Naive B cell (primary cell): ENCODE data around the gene AHR. TPM values are rescaled to one million over a fixed set of nuclear protein-coding genes. Genes with fewer than 3 reads are reported as not detected.

Experiments used
- ATAC-seq, 2 donors: fragments of 150-1000 bp; cut with Tn5 transposase; 2 replicates each; pipeline ENCODE4 v1.10.0; 2021; ENCODE audit warnings: low read depth in 2 of 2, mild to moderate bottlenecking in 2 of 2, moderate library complexity in 2 of 2
- DNase-seq: peaks from one replicate; pipeline ENCODE4 v3.0.0; 2022
- H3K27ac Mint-ChIP-seq, 6 donors: one replicate each; pipeline ENCODE4 v1.8.0; 2020 to 2022; ENCODE audit warnings: mild to moderate bottlenecking in 6 of 6, mixed read lengths in 6 of 6, moderate library complexity in 5 of 6, inconsistent platforms in 2 of 6
- H3K27me3 Mint-ChIP-seq, 3 donors: one replicate each; pipeline ENCODE4 v1.8.0; 2021 to 2022; ENCODE audit warnings: mixed read lengths in 3 of 3, mild to moderate bottlenecking in 1 of 3
- H3K36me3 Mint-ChIP-seq, 2 donors: one replicate each; pipeline ENCODE4 v1.8.0; 2020 to 2022; ENCODE audit warnings: mixed read lengths in 2 of 2, inconsistent platforms in 1 of 2, mild to moderate bottlenecking in 1 of 2
- H3K4me1 Mint-ChIP-seq, 3 donors: one replicate each; pipeline ENCODE4 v1.8.0; 2020 to 2022; ENCODE audit warnings: mixed read lengths in 3 of 3, inconsistent platforms in 1 of 3, mild to moderate bottlenecking in 1 of 3, moderate library complexity in 1 of 3
- H3K4me3 Mint-ChIP-seq, 8 donors: one replicate each; pipeline ENCODE4 v1.8.0; 2020 to 2022; ENCODE audit warnings: mild to moderate bottlenecking in 8 of 8, mixed read lengths in 8 of 8, moderate library complexity in 8 of 8, inconsistent platforms in 2 of 8
- H3K9me3 Mint-ChIP-seq, 7 donors: one replicate each; pipeline ENCODE4 v1.8.0; 2020 to 2022; ENCODE audit warnings: mixed read lengths in 7 of 7, mild to moderate bottlenecking in 5 of 7, inconsistent platforms in 2 of 7, moderate library complexity in 1 of 7
- polyA plus RNA-seq, 6 donors: library from polyadenylated mRNA; unstranded; fragments of 300-500 nt; fragmentation: Illumina TruSeq; gene quantifications; one replicate each; pipeline ENCODE4 v1.2.3, GENCODE V29; 2021; ENCODE audit warnings: low read depth in 6 of 6

Gene AHR
- 1 to 10 TPM in 5 of 6 donors, under 1 TPM in 1; 0.33 to 3.2 (median 2.1) TPM for polyA plus RNA-seq

- H3K9me3 Mint-ChIP-seq = peaks cover 0 to 9% (median 0%) of the 10 kb centered on the region in 7 donors
- no peaks in the 10 kb centered on the region for H3K27me3 Mint-ChIP-seq
- H3K4me1 Mint-ChIP-seq = peaks cover 27 to 30% (median 27%) of the 10 kb centered on the region in 3 donors
- H3K36me3 Mint-ChIP-seq = peaks cover 5 to 15% of the 10 kb centered on the region in 2 donors
- peak; percentile 77 for ATAC-seq
- H3K27ac Mint-ChIP-seq = peak within 1 kb of the TSS; percentile 88 to 94 (median 92)
- DNase-seq = peak; percentile 77
- peak within 1 kb of the TSS; percentile 86 to 96 (median 92) for H3K4me3 Mint-ChIP-seq
These were observed at the start of gene AHR for GRCh38 chr7:17298102-17298839. AHR (plus strand) TSS chr7:17298652; CDS start chr7:17299265, 613 bp downstream.

GRCh38 chr7:17253885-17254284 lies 44.6 kb upstream of the AHR start:
- DNase-seq (no peak), ATAC-seq (no peak)
- H3K9me3 Mint-ChIP-seq = peaks cover 0 to 17% (median 6%) of the 10 kb centered on the region in 7 donors
- no peak overlapping the region for H3K4me3 Mint-ChIP-seq
- H3K27me3 Mint-ChIP-seq = no peaks in the 10 kb centered on the region
- no peaks in the 10 kb centered on the region for H3K4me1 Mint-ChIP-seq
- no peaks in the 10 kb centered on the region for H3K36me3 Mint-ChIP-seq
- no peak overlapping the region for H3K27ac Mint-ChIP-seq

- no peaks in the 10 kb centered on the region for H3K27me3 Mint-ChIP-seq
- H3K36me3 Mint-ChIP-seq = no peaks in the 10 kb centered on the region
- DNase-seq (no peak), ATAC-seq (no peak)
- H3K9me3 Mint-ChIP-seq = peaks cover 0 to 17% (median 6%) of the 10 kb centered on the region in 7 donors
- H3K4me3 Mint-ChIP-seq = no peak overlapping the region
- no peak overlapping the region for H3K27ac Mint-ChIP-seq
- H3K4me1 Mint-ChIP-seq = no peaks in the 10 kb centered on the region
These were observed 42.5 kb upstream of the AHR start for GRCh38 chr7:17255926-17256325.

GRCh38 chr7:17256375-17256774 lies 42.1 kb upstream of the AHR start:
- H3K4me1 Mint-ChIP-seq = no peaks in the 10 kb centered on the region
- H3K36me3 Mint-ChIP-seq = no peaks in the 10 kb centered on the region
- peaks cover 0 to 17% (median 6%) of the 10 kb centered on the region in 7 donors for H3K9me3 Mint-ChIP-seq
- H3K4me3 Mint-ChIP-seq = no peak overlapping the region
- H3K27me3 Mint-ChIP-seq = no peaks in the 10 kb centered on the region
- DNase-seq (no peak), ATAC-seq (no peak)
- no peak overlapping the region for H3K27ac Mint-ChIP-seq

GRCh38 chr7:17266565-17266964 lies 31.9 kb upstream of the AHR start:
- no peak overlapping the region for H3K27ac Mint-ChIP-seq
- ATAC-seq = no peak
- no peak overlapping the region for H3K4me3 Mint-ChIP-seq
- DNase-seq = no peak
- H3K36me3 Mint-ChIP-seq = peaks cover 12 to 27% of the 10 kb centered on the region in 2 donors
- no peaks in the 10 kb centered on the region for H3K27me3 Mint-ChIP-seq
- H3K9me3 Mint-ChIP-seq = peaks cover 19 to 57% (median 43%) of the 10 kb centered on the region in 7 donors
- no peaks in the 10 kb centered on the region for H3K4me1 Mint-ChIP-seq

GRCh38 chr7:17269341-17270221 lies 28.9 kb upstream of the AHR start:
- no peak overlapping the region for H3K4me3 Mint-ChIP-seq
- peaks cover 12 to 37% of the 10 kb centered on the region in 2 donors for H3K36me3 Mint-ChIP-seq
- DNase-seq = no peak
- H3K27ac Mint-ChIP-seq = no peak overlapping the region
- H3K27me3 Mint-ChIP-seq = peaks cover 0 to 7% (median 0%) of the 10 kb centered on the region in 3 donors
- no peaks in the 10 kb centered on the region for H3K4me1 Mint-ChIP-seq
- ATAC-seq = no peak
- H3K9me3 Mint-ChIP-seq = peaks cover 24 to 63% (median 46%) of the 10 kb centered on the region in 7 donors

GRCh38 chr7:17274551-17275245 lies 23.8 kb upstream of the AHR start:
- peaks cover 3 to 13% of the 10 kb centered on the region in 2 donors for H3K36me3 Mint-ChIP-seq
- H3K27ac Mint-ChIP-seq = no peak overlapping the region
- no peak for DNase-seq
- H3K9me3 Mint-ChIP-seq = peaks cover 8 to 18% (median 15%) of the 10 kb centered on the region in 7 donors
- no peak overlapping the region for H3K4me3 Mint-ChIP-seq
- H3K27me3 Mint-ChIP-seq = peaks cover 0 to 12% (median 7%) of the 10 kb centered on the region in 3 donors
- ATAC-seq = no peak
- no peaks in the 10 kb centered on the region for H3K4me1 Mint-ChIP-seq

- no peak overlapping the region for H3K27ac Mint-ChIP-seq
These were observed 22.4 kb upstream of the AHR start for GRCh38 chr7:17275749-17276671.

GRCh38 chr7:17279061-17279460 lies 19.4 kb upstream of the AHR start:
- H3K27me3 Mint-ChIP-seq = peaks cover 0 to 12% (median 6%) of the 10 kb centered on the region in 3 donors
- H3K4me1 Mint-ChIP-seq = no peaks in the 10 kb centered on the region
- H3K9me3 Mint-ChIP-seq = no peaks in the 10 kb centered on the region
- H3K36me3 Mint-ChIP-seq = no peaks in the 10 kb centered on the region
- DNase-seq (no peak), ATAC-seq (no peak)
- H3K4me3 Mint-ChIP-seq = no peak overlapping the region
- H3K27ac Mint-ChIP-seq = no peak overlapping the region

More at GRCh38 chr7:17275749-17276671, 22.4 kb upstream of the AHR start:
- H3K9me3 Mint-ChIP-seq = peaks cover 3 to 8% (median 6%) of the 10 kb centered on the region in 7 donors
- H3K36me3 Mint-ChIP-seq = peaks cover 0 to 10% of the 10 kb centered on the region in 2 donors
- ATAC-seq = no peak
- H3K4me1 Mint-ChIP-seq = no peaks in the 10 kb centered on the region
- no peak for DNase-seq
- peaks cover 0 to 12% (median 7%) of the 10 kb centered on the region in 3 donors for H3K27me3 Mint-ChIP-seq
- H3K4me3 Mint-ChIP-seq = no peak overlapping the region

GRCh38 chr7:17289074-17289645 lies 9.3 kb upstream of the AHR start:
- no peak for DNase-seq
- no peak for ATAC-seq
- Mint-ChIP-seq H3K9me3 (no peaks in the 10 kb centered on the region), H3K27me3 (peaks cover 0 to 5% (median 0%) of the 10 kb centered on the region in 3 donors), H3K27ac (no peak overlapping the region), H3K4me3 (no peak overlapping the region), H3K36me3 (no peaks in the 10 kb centered on the region), H3K4me1 (no peaks in the 10 kb centered on the region)

GRCh38 chr7:17292843-17293242 lies 5.6 kb upstream of the AHR start:
- H3K9me3 Mint-ChIP-seq = peaks cover 0 to 9% (median 0%) of the 10 kb centered on the region in 7 donors
- H3K27me3 Mint-ChIP-seq = no peaks in the 10 kb centered on the region
- no peak overlapping the region for H3K4me3 Mint-ChIP-seq
- peaks cover 10 to 11% (median 10%) of the 10 kb centered on the region in 3 donors for H3K4me1 Mint-ChIP-seq
- peaks cover 5 to 10% of the 10 kb centered on the region in 2 donors for H3K36me3 Mint-ChIP-seq
- ATAC-seq (no peak), DNase-seq (no peak)
- H3K27ac Mint-ChIP-seq = no peak overlapping the region

GRCh38 chr7:17293481-17293880 lies 5.0 kb upstream of the AHR start:
- no peak for ATAC-seq
- H3K9me3 Mint-ChIP-seq = peaks cover 0 to 9% (median 0%) of the 10 kb centered on the region in 7 donors

More at GRCh38 chr7:17293481-17293880, 5.0 kb upstream of the AHR start:
- Mint-ChIP-seq H3K27ac (no peak overlapping the region), H3K27me3 (no peaks in the 10 kb centered on the region), H3K4me1 (peaks cover 16% of the 10 kb centered on the region in 3 donors), H3K4me3 (no peak overlapping the region), H3K36me3 (peaks cover 5 to 15% of the 10 kb centered on the region in 2 donors)
- DNase-seq = no peak
